Mesendoderm (in vitro differentiated cells): Measurements from ENCODE around the gene NLE1.

ENCODE experiments used
- DNase-seq: peaks from one replicate; pipeline ENCODE4 v3.0.0; 2013
- H2AK5ac ChIP-seq: 2 replicates; pipeline ENCODE4 v1.6.1; 2013; ENCODE audit warnings: low read length, inconsistent platforms
- H2BK120ac ChIP-seq: 2 replicates; pipeline ENCODE4 v1.6.1; 2013; ENCODE audit warnings: low read depth, mild to moderate bottlenecking, low read length, moderate library complexity, mixed read lengths
- H2BK15ac ChIP-seq: replicated peaks from 2 replicates; pipeline ENCODE4 v1.6.1; 2013; ENCODE audit warnings: low read depth, mild to moderate bottlenecking, moderate library complexity
- H2BK5ac ChIP-seq: 2 replicates; pipeline ENCODE4 v1.6.1; 2013; ENCODE audit warnings: low read length, inconsistent platforms
- H3K18ac ChIP-seq: 2 replicates; pipeline ENCODE4 v1.6.1; 2013; ENCODE audit warnings: mild to moderate bottlenecking, low read length, mixed read lengths
- H3K23ac ChIP-seq: one replicate; pipeline ENCODE4 v1.6.1; 2013; ENCODE audit warnings: low read length
- H3K27ac ChIP-seq: 2 replicates; pipeline ENCODE4 v1.5.1; 2013; ENCODE audit warnings: low read depth, mild to moderate bottlenecking, inconsistent platforms, low read length, moderate library complexity
- H3K27me3 ChIP-seq: 2 replicates; pipeline ENCODE4 v1.6.1; 2013; ENCODE audit warnings: low read length, control low read depth, mild to moderate bottlenecking, inconsistent platforms; ENCODE audit not compliant: insufficient read depth, poor library complexity
- H3K36me3 ChIP-seq: 2 replicates; pipeline ENCODE4 v1.6.1; 2013; ENCODE audit warnings: low read length, inconsistent platforms; ENCODE audit not compliant: control insufficient read depth, insufficient read depth
- H3K4ac ChIP-seq: one replicate; pipeline ENCODE4 v1.6.1; 2013; ENCODE audit warnings: low read depth, mild to moderate bottlenecking, low read length, moderate library complexity
- H3K4me1 ChIP-seq: 2 replicates; pipeline ENCODE4 v1.6.1; 2013; ENCODE audit warnings: low read depth, low read length, inconsistent platforms; ENCODE audit not compliant: control insufficient read depth
- H3K4me2 ChIP-seq: 2 replicates; pipeline ENCODE4 v1.6.1; 2013; ENCODE audit warnings: low read length
- H3K4me3 ChIP-seq: 2 replicates; pipeline ENCODE4 v1.5.1; 2013; ENCODE audit warnings: mild to moderate bottlenecking, low read length
- H3K56ac ChIP-seq: one replicate; pipeline ENCODE4 v1.6.1; 2013; ENCODE audit warnings: low read length
- H3K79me1 ChIP-seq: 2 replicates; pipeline ENCODE4 v1.6.1; 2013; ENCODE audit warnings: low read length, inconsistent platforms
- H3K79me2 ChIP-seq: 2 replicates; pipeline ENCODE4 v1.6.1; 2013; ENCODE audit warnings: mild to moderate bottlenecking, low read length; ENCODE audit not compliant: control insufficient read depth, insufficient read depth
- H3K9ac ChIP-seq: 2 replicates; pipeline ENCODE4 v1.6.1; 2013; ENCODE audit warnings: low read length, inconsistent platforms
- H4K5ac ChIP-seq: one replicate; pipeline ENCODE4 v1.6.1; 2013; ENCODE audit warnings: low read length
- H4K8ac ChIP-seq: one replicate; pipeline ENCODE4 v1.6.1; 2013; ENCODE audit warnings: low read depth, mild to moderate bottlenecking, control low read depth, low read length, moderate library complexity
- WGBS: extraction: QIAGEN DNeasy Blood & Tissue Kit; methylation state at CpG from one replicate; pipeline ENCODE4 v1.1.7; 2013; ENCODE audit warnings: low lambda C conversion rate, missing lambda C conversion rate; ENCODE audit not compliant: insufficient coverage; ENCODE audit errors: extremely low coverage; 5-methylcytosine and 5-hydroxymethylcytosine counted together

NLE1 gene

DNA sequence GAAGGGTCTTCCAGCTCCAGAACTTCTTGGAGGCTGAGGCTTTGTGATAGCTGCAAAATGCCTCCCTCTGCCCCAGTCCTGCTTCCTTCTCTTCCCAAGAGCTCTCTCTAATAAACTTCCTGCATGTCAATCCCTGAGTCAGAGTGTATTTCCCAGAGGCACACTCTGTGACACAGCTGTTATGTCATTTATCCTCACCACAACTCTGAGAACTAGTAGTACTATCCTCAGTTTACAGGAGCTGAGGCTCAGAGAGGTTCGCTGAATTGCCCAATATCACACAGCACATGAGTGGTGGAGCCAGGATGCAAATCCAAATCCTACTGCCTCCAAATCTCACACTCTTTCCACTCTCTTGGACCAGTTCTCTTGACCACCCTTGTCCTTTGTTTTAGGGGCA lies 25.6 kb upstream of the NLE1 start:
- Histone ChIP-seq H3K79me2 (no peaks in the 10 kb centered on the region), H3K36me3 (no peaks in the 10 kb centered on the region), H3K23ac (no peak overlapping the region), H4K5ac (no peak overlapping the region), H3K9ac (no peak overlapping the region), H3K4ac (no peak overlapping the region), H2BK15ac (no peak overlapping the region), H2BK120ac (no peak overlapping the region), H2AK5ac (no peak overlapping the region), H3K4me1 (no peaks in the 10 kb centered on the region), H3K79me1 (no peaks in the 10 kb centered on the region), H3K56ac (no peak overlapping the region), H3K18ac (no peak overlapping the region), H4K8ac (no peak overlapping the region), H2BK5ac (no peak overlapping the region), H3K27me3 (no peaks in the 10 kb centered on the region), H3K27ac (no peak overlapping the region), H3K4me3 (no peak overlapping the region), H3K4me2 (no peak overlapping the region)
- no CpG with 5 or more reads among the region's 1 CpG for WGBS
- DNase-seq: no peak

DNA sequence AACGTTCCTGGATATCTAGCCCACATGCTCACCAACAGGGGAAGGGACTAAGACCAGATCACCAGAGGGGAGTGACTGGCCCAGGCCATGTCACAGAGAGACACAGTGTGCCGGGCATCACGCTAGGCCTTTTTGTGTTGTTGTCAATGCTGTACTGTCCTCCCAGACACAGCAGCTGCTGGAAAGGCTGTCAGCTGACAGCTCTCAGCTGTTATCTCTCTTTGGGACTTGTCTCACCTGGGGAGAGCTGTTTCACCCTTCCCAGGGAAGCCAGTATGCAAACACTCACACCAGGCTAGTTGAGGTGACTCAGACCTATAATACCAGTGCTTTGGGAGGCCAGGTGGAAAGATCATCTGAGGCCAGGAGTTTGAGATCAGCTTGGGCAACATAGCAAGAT lies 24.9 kb upstream of the NLE1 start:
- Histone ChIP-seq H3K18ac (no peak overlapping the region), H2BK120ac (no peak overlapping the region)

DNA sequence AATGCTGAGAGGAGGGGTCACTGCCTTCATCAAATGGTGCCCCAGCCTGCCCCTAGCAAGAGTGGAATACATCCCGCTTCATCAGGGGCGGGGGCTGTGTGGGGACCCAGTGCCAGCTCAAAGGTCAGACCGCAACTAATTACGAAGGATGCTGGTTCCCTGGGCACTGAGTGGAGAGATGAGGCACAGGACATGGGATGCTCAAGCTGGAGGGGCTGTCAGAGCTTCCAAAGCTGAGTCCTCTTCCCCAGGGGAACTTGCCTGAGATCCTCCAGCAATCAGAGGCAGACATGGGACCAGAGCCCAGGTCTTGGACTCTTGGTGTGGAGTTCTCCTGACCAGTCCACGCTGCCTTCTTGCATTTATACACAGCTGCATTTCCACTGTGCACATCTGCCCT lies 24.4 kb upstream of the NLE1 start:
- no peak overlapping the region for H4K8ac ChIP-seq
- no peaks in the 10 kb centered on the region for H3K4me1 ChIP-seq
- no peak overlapping the region for H2BK15ac ChIP-seq
- no peak overlapping the region for H3K27ac ChIP-seq
- H2AK5ac ChIP-seq: no peak overlapping the region
- H2BK5ac ChIP-seq: no peak overlapping the region
- no peaks in the 10 kb centered on the region for H3K36me3 ChIP-seq
- no peak overlapping the region for H3K23ac ChIP-seq
- no CpG with 5 or more reads among the region's 5 CpGs for WGBS
- no peak overlapping the region for H3K9ac ChIP-seq
- no peak overlapping the region for H2BK120ac ChIP-seq
- no peak overlapping the region for H3K4ac ChIP-seq
- no peak overlapping the region for H3K4me2 ChIP-seq
- H4K5ac ChIP-seq: no peak overlapping the region
- no peak overlapping the region for H3K18ac ChIP-seq
- H3K79me1 ChIP-seq: no peaks in the 10 kb centered on the region
- DNase-seq: no peak
- H3K27me3 ChIP-seq: no peaks in the 10 kb centered on the region
- no peak overlapping the region for H3K56ac ChIP-seq
- no peak overlapping the region for H3K4me3 ChIP-seq
- no peaks in the 10 kb centered on the region for H3K79me2 ChIP-seq

More for the DNA sequence above, 24.9 kb upstream of the NLE1 start:
- no peak overlapping the region for H3K4me3 ChIP-seq
- no peak overlapping the region for H3K9ac ChIP-seq
- no peaks in the 10 kb centered on the region for H3K79me2 ChIP-seq
- H2AK5ac ChIP-seq: no peak overlapping the region
- no CpG with 5 or more reads among the region's 3 CpGs for whole genome bisulfite sequencing
- H3K36me3 ChIP-seq: no peaks in the 10 kb centered on the region
- H3K4me2 ChIP-seq: no peak overlapping the region
- H3K27me3 ChIP-seq: no peaks in the 10 kb centered on the region
- H3K23ac ChIP-seq: no peak overlapping the region
- H3K27ac ChIP-seq: no peak overlapping the region
- H3K56ac ChIP-seq: no peak overlapping the region
- H4K8ac ChIP-seq: no peak overlapping the region
- H2BK15ac ChIP-seq: no peak overlapping the region
- no peak overlapping the region for H2BK5ac ChIP-seq
- H4K5ac ChIP-seq: no peak overlapping the region
- DNase-seq: no peak
- H3K4ac ChIP-seq: no peak overlapping the region
- no peaks in the 10 kb centered on the region for H3K79me1 ChIP-seq
- no peaks in the 10 kb centered on the region for H3K4me1 ChIP-seq

DNA sequence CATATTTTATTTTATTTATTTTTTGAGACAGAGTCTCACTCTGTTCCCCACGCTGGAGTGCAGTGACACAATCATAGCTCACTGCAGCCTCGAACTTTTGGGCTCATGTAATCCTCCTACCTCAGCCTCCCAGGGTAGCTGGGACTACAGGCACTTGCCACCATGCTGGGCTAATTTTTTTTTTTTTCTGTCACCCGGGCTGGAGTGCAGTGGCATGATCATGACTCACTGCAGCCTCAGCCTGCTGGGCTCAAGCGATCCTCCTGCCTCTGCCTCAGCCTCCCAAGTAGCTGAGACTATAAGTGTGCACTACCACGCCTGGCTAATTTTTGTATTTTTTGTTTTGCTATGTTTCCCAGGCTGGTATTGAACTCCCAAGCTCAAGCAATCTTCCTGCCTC lies 22.6 kb upstream of the NLE1 start:
- Histone ChIP-seq H3K27ac (no peak overlapping the region), H3K4me2 (no peak overlapping the region), H2BK5ac (no peak overlapping the region), H3K56ac (no peak overlapping the region), H3K4me1 (no peaks in the 10 kb centered on the region), H2BK120ac (no peak overlapping the region), H3K36me3 (no peaks in the 10 kb centered on the region), H3K79me1 (no peaks in the 10 kb centered on the region), H2BK15ac (no peak overlapping the region), H3K4me3 (no peak overlapping the region), H3K9ac (no peak overlapping the region), H3K27me3 (no peaks in the 10 kb centered on the region), H3K18ac (no peak overlapping the region), H4K5ac (no peak overlapping the region), H3K4ac (no peak overlapping the region), H3K79me2 (no peaks in the 10 kb centered on the region), H2AK5ac (no peak overlapping the region), H4K8ac (no peak overlapping the region), H3K23ac (no peak overlapping the region)
- no peak for DNase-seq
- no CpG with 5 or more reads among the region's 5 CpGs for WGBS

DNA sequence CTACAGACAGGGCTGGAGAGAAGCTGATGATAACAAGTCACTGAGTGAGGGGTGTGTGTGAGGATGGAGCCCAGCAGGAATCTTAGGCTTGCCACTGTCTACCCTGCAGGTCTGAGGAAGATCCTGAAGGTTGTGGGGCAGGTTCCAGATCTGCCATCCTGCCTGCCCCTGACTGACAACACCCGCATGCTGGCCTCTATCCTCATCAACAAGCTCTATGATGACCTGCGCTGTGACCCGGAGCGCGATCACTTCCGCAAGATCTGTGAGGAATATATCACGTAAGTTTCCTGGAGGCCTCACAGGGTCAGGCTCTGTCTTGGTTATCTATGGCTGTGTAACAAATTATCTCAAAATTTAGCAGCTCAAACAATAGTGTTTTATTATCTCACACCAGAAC lies 21.8 kb upstream of the NLE1 start:
- no peaks in the 10 kb centered on the region for H3K36me3 ChIP-seq
- WGBS: no CpG with 5 or more reads among the region's 7 CpGs

DNA sequence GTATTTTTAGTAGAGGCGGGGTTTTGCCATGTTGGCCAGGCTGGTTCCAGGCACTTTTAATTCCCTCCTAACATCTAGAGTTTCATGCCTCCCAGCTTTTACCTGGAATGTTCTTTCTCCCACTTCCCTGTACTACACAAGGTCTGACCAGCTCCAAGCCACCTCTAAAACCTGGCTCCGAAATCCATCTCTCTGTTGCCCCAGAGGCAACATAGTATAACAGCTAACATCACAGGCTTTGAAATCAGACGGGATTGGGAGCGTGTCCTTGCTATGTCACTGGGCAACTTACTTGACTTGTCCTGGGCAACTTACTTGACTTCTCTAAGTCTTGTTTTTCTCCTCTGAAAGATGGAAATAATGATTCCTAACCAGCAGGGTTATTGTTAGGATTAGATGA lies 20.7 kb upstream of the NLE1 start:
- H3K18ac ChIP-seq: no peak overlapping the region
- DNase-seq: no peak
- no peaks in the 10 kb centered on the region for H3K36me3 ChIP-seq
- no peak overlapping the region for H3K56ac ChIP-seq
- no peak overlapping the region for H3K4me3 ChIP-seq
- no peaks in the 10 kb centered on the region for H3K27me3 ChIP-seq
- H3K79me1 ChIP-seq: no peaks in the 10 kb centered on the region
- no peak overlapping the region for H3K4ac ChIP-seq
- H3K79me2 ChIP-seq: no peaks in the 10 kb centered on the region
- H2AK5ac ChIP-seq: no peak overlapping the region
- H4K5ac ChIP-seq: no peak overlapping the region
- no peak overlapping the region for H3K4me2 ChIP-seq
- no peak overlapping the region for H4K8ac ChIP-seq
- H2BK5ac ChIP-seq: no peak overlapping the region
- H3K4me1 ChIP-seq: no peaks in the 10 kb centered on the region
- no peak overlapping the region for H2BK15ac ChIP-seq
- no CpG with 5 or more reads among the region's 4 CpGs for WGBS
- no peak overlapping the region for H3K9ac ChIP-seq
- H3K23ac ChIP-seq: no peak overlapping the region
- H2BK120ac ChIP-seq: no peak overlapping the region
- no peak overlapping the region for H3K27ac ChIP-seq

More for the DNA sequence above, 21.8 kb upstream of the NLE1 start:
- H3K79me1 ChIP-seq: no peaks in the 10 kb centered on the region
- H3K27me3 ChIP-seq: no peaks in the 10 kb centered on the region
- no peaks in the 10 kb centered on the region for H3K79me2 ChIP-seq
- no peak overlapping the region for H3K56ac ChIP-seq
- no peak overlapping the region for H2AK5ac ChIP-seq
- H3K9ac ChIP-seq: no peak overlapping the region
- H2BK5ac ChIP-seq: no peak overlapping the region
- H3K27ac ChIP-seq: no peak overlapping the region
- H2BK120ac ChIP-seq: no peak overlapping the region
- no peak overlapping the region for H2BK15ac ChIP-seq
- H3K4ac ChIP-seq: no peak overlapping the region
- H4K8ac ChIP-seq: no peak overlapping the region
- DNase-seq: no peak
- H3K4me1 ChIP-seq: no peaks in the 10 kb centered on the region
- no peak overlapping the region for H3K18ac ChIP-seq
- no peak overlapping the region for H3K4me3 ChIP-seq
- H3K4me2 ChIP-seq: no peak overlapping the region
- H3K23ac ChIP-seq: no peak overlapping the region
- no peak overlapping the region for H4K5ac ChIP-seq
